Esophagus squamous epithelium (tissue), 4 donors: ENCODE results near the gene DPEP1.

ENCODE experiments used
- CTCF ChIP-seq, 6 experiments: fragments of 450-650 bp in 4 of 6; fragments of 200-600 bp in 2 of 6; sonication (generic) in 2 of 6; IDR thresholded peaks; one replicate each; pipeline ENCODE4 v1.5.1; 2016 to 2019; ENCODE audit warnings: antibody characterized with exemption in 6 of 6, mild to moderate bottlenecking in 4 of 6, moderate library complexity in 4 of 6
- POLR2A ChIP-seq, 4 donors: fragments of 450-650 bp; IDR thresholded peaks; one replicate each; pipeline ENCODE4 v1.6.1; 2017; ENCODE audit warnings: antibody characterized with exemption in 4 of 4, mild to moderate bottlenecking in 4 of 4, moderate library complexity in 3 of 4

GRCh38 chr16:89581861-89582563 lies 31.4 kb upstream of the DPEP1 start:
- TF ChIP-seq CTCF (IDR thresholded peaks at IDR 0.05) (no peak), POLR2A (IDR thresholded peaks at IDR 0.05) (no peak)
